ENCODE measurements around the gene NHLRC2.

NHLRC2 gene

GRCh38 chr10:113859261-113859660 is 4.8 kb downstream of the NHLRC2 start:
- no peak for FAIRE-seq

- no peak for FAIRE-seq
These were observed 11.4 kb downstream of the NHLRC2 start for GRCh38 chr10:113865901-113866300.

- FAIRE-seq, result no peak
These were observed 12.3 kb downstream of the NHLRC2 start for GRCh38 chr10:113866551-113867394.

- FAIRE-seq, result no peak
These were observed 13.4 kb downstream of the NHLRC2 start for GRCh38 chr10:113867904-113868303.

GRCh38 chr10:113869789-113870188 is 15.3 kb downstream of the NHLRC2 start:
- no peak for FAIRE-seq

- FAIRE-seq, result no peak
These were observed 17.9 kb downstream of the NHLRC2 start for GRCh38 chr10:113872139-113873030.

GRCh38 chr10:113875212-113875611 is 20.8 kb downstream of the NHLRC2 start:
- FAIRE-seq, result no peak

- FAIRE-seq, result no peak
These were observed 22.0 kb downstream of the NHLRC2 start for GRCh38 chr10:113876461-113876860.

- FAIRE-seq, result no peak
These were observed 25.2 kb downstream of the NHLRC2 start for GRCh38 chr10:113879691-113880090.

- FAIRE-seq, result no peak
These were observed 25.8 kb downstream of the NHLRC2 start for GRCh38 chr10:113880236-113880635.

GRCh38 chr10:113882240-113882639 is 27.8 kb downstream of the NHLRC2 start:
- no peak for FAIRE-seq

- FAIRE-seq, result no peak
These were observed 35.5 kb downstream of the NHLRC2 start for GRCh38 chr10:113889911-113890310.

- FAIRE-seq, result no peak
These were observed 36.3 kb downstream of the NHLRC2 start for GRCh38 chr10:113890769-113891168.

- FAIRE-seq, result no peak
These were observed 37.0 kb downstream of the NHLRC2 start for GRCh38 chr10:113891476-113891875.

GRCh38 chr10:113893570-113893969 is 39.1 kb downstream of the NHLRC2 start:
- no peak for FAIRE-seq

GRCh38 chr10:113894581-113894980 is 40.1 kb downstream of the NHLRC2 start:
- no peak for FAIRE-seq

- FAIRE-seq, result no peak
These were observed 40.6 kb downstream of the NHLRC2 start for GRCh38 chr10:113895018-113895417.

GRCh38 chr10:113897693-113898618 is 43.5 kb downstream of the NHLRC2 start:
- FAIRE-seq, result no peak

- no peak for FAIRE-seq
These were observed 45.6 kb downstream of the NHLRC2 start for GRCh38 chr10:113899952-113900598.

- no peak for FAIRE-seq
These were observed 51.3 kb downstream of the NHLRC2 start for GRCh38 chr10:113905756-113906155.

- no peak for FAIRE-seq
These were observed 52.7 kb downstream of the NHLRC2 start for GRCh38 chr10:113907166-113907565.

- FAIRE-seq, result no peak
These were observed 53.8 kb downstream of the NHLRC2 start for GRCh38 chr10:113908236-113908635.
